Left kidney (tissue), 2 donors: Measurements from ENCODE around the gene DPY19L3. TPM values are rescaled to one million over a fixed set of nuclear protein-coding genes. Genes with fewer than 3 reads are reported as not detected.
"Not testable (repeated sequence)": the region's sequence is repeated elsewhere in the genome, so short reads cannot be mapped to it uniquely, and the experiment has no call there.

Experiments used
- DNase-seq: peaks from one replicate; pipeline ENCODE4 v3.0.0-alpha.2; 2013
- polyA plus RNA-seq: library from polyadenylated mRNA; unstranded; fragments of 120-200 nt; gene quantifications from one replicate; pipeline ENCODE4 v1.2.1, GENCODE V29; 2013; ENCODE audit not compliant: insufficient read length

The DPY19L3 gene
- polyA plus RNA-seq, 1 donor = 80.9 TPM

DNA sequence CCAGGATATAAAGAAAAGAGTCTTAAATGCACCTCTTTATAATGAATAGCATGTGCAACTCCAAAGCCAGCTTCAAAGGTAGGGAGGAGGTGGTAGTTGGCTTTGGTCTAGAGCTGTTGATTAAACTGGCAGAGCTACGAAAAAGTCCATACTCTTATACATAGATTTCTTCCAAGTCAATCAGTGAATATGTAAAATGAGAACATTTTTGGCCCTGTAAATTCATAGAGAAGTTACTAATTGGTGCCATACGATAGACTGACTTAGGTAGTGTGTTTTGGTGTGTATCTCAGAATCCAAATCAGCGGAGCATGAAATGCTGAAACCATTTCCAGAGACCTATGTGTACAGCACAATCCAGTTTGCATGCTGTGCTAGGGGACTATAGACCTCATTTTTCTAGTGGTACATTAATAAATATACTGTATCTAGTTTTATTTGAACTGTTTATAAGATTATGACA is 17.1 kb upstream of the DPY19L3 start:
- no peak for DNase-seq

DNA sequence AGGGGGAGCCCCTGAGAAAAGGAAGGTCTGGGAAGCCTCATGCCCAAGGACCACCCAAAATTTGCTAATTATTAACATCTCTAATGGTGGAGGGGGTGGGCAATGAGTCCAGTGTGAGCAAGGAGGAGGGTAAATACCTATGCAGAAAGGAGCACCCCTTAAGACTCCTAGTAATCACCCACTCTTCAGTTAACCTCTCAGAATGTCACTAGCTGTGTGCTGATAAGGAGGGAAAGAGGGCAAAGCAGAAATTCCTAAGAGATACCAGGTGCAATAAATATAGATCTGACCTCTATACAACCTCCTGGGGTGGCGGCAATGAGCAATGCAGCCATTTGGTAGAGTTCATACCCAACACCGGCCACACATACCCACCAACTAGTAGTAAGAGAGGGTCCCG is 12.7 kb upstream of the DPY19L3 start:
- no peak for DNase-seq

DNA sequence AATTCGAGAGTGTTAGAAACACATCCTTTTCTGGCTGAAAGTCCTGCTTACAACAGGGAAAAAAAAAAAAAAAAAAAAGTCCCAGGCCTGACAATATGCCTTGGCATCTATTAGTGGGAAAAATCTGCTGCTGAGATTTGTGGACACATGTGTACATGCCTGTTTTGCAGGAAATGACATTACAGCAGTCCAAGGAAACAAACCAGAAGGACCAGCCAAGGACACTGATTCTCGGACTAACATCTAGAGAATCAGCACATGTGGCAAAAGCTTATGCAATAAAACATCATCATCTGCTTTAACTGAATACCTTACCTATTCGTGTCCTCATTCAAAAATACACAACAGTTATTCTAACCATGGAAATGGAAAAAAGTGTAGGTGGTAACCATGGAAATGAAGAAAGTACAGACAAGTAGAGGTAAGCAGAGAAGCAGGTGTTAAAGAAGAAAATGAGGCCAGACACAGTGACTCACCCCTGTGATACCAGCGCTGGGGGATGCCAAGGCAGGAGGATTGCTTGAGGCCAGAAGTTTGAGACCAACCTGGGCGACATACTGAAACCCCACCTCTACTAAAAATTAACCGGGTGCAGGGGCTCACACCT is 9.4 kb upstream of the DPY19L3 start:
- no peak for DNase-seq

DNA sequence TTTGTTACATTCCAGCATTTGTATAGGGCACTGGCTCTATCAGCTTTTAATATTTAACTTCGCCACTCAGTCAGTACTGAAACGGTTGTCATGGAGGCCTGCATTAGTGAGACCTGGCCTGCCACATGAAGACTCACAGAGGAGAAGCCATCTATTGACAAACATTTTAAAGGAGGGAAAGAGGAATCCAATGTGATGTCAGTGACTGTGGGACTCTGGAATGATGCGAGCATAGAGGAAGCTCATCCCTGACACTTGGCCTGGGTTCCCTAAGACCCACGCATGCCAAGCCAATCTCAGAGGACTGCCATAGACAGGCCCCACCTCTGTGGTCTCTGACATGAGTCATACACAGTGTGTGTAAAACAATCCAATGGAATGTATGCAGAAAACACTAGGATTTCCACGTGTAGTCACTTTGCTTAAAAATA is 7.9 kb upstream of the DPY19L3 start:
- peak; percentile 29 for DNase-seq

DNA sequence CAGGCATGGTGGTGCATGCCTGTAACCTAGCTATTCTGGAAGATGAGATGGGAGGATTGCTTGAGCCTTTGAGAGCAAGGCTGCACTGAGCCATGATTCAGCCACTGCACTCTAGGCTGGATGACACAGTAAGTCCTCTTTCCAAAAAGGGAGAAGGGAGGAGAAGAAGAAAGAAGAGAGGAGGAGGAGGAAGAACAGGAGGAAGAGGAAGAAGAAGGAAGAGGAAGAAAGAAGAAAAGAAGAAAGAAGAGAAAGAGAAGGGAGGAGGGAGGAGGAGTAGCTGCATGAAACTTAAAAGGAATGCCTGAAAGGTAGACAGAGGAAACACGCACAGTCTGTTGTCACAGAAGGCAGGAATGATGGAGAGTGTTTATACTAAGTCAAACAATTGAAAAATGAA is 3.6 kb upstream of the DPY19L3 start:
- no peak for DNase-seq

DNA sequence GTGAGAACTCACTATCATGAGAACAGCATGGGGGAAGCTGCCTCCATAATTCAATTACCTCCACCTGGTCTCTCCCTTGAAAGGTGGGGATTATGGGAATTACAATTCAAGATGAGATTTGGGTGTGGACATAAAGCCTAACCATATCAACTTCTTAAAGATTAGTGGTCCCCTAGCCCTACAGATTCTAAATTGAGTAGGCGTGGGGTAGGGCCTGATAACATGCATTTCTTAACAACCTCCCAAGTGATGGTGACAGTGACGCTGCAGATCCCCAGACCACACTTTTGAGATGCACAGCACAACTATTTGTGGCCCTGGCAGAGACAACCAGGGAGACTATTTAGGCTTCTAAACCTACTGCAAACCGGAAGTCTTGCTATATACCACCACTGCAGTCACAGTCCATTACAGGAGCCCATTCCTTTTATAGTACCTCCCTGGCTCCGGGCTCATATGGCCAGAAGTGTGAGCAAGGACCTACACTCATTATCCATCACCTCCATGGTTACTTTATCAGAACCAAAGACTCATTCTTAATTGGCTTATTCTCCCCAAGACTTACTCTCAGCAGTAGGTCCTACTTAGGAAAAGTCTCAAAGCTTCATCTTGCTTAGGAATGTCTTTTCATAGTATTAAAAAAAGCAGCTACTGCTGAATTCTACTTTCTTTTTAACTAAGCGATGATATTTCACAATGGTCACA is 2.1 kb upstream of the DPY19L3 start:
- no peak for DNase-seq

DNA sequence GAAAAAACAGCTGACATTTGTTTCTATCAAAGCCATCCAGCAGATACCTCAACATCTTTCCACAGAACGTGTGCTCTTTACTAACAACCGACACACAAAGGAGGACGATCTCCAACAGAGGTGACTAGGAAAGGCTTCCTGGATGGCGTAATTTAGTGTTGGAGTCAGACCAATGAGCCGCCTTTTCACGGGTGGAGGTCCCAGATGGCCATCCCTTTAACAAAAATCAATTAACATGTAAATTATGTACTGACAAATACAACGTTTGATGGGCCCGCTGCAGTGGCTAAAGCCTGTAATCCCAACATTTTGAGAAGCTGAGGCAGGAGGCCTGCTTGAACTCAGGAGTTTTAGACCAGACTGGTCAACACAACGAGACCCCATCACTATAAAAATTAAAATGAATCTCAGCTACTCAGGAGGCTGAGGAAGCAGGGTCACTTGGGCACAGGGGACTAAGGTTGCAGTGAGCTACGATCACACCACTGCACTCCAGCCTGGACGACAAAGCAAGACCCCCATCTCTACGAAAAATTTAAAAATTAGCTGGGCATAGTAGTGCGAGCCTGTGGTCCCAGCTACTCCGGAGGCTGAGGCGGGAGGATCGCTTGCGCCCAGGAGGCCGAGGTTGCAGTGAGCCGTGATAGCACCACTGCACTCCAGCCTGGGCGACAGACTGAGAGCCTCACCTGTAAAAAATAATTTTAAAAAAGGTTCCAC is 1.2 kb upstream of the DPY19L3 start:
- DNase-seq = no peak

DNA sequence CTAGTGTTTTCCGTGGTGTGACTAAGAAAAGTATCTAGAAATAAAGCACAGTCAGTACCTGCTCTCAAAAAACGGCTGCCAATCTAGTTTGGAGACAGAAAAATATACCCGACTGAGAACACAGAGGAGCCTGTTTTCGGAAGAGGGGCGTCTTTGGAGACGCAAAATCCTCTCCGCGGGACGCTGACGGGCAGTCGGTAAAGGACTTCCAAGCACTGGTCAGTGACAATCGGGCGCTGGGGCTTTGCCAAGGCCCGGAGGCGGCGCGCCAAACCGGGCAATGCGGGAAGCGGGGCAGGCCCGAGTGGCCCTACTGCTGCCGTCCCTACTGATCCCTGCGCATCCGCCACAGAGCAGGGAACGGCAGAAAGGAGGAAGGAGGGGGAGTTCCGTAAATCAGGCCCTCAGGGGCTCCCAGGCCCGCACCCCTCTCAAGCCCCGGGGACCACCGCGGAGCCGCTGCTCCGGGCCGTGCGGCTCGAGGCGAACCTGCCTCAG is 588 bp upstream of the DPY19L3 start:
- peak; percentile 38 for DNase-seq

DNA sequence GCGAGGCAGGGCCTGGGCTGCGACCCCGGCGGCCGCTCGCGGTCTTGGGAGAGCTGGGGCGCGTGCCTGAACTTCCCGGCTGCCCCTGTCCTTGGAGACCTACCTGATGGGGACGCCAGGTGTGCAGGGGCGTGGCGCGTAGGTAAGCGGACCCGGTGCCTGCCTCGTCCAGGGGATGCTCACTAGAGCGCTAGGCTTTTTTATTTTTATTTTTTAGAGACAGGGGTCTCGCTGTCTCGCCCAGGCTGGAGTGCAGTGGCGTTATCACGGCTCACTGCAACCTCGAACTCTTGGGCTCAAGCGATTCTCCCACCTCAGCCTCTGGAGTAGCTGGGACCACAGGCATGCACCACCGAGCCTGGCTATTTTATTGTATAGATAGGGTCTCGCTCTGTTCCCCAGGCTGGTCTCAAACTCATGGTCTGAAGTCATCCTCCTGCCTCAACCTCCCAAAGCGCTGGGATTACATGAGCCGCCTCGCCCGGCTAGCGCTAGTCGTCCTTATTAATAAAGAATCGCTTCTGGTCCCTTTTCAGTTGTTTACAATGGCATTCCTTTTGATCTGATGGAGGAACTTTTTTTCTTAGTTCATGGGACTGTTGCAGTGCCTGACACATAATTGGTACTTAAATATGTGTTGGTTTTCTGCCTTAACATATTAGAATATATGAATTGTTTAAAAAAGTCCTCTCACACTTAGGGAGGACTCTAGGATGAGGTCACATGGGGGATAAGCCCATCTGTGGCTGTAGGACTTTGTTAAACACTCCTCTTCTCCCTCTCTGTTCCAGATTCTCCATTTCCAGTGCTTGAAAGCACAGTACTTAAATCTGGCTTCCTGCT is 812 bp downstream of the DPY19L3 start:
- DNase-seq = peak; percentile 4

DNA sequence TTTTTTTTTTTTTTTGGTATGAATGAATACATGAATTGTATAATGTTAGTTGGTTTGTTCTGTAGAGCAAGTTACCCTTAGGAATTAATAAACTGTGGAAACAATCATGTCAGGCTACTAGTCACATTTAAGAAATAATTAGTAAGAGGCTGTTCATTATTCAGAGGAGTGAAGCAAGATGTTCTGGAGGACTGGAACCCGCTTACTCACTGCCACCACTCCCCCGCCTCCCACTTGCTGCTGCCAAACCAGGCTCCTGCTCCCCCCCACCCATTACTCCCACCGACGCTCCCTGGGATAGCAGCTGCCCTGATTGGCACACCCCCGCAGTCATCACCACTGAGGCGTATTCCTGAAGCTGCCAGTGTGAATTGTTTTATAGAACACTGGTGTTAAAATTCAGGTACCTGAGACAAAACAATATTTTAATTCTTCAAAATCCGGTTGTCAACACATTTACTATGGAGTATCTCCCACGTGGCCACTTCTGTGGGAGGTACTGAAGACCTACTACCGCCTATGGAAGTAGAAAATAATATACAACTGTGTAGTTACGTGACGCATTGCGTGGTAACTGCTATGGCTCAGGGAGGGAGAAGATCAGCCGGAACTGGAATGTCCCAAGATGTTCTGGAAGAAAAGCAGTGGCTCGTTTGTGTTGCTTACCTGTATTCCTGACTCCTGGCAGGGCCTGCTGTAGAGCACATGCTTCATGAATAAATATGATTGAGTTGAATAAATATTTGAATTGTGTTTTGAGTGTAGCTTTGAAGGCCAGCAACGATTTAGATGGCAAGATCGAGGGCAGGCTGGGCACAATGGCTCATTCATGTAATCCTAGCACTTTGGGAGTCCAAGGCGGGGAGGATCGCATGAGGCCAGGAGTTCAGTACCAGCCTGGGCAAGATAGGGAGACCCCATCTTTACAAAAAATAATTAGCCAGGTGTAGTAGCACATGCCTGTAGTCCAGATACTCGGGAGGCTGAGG is 1.7 kb downstream of the DPY19L3 start:
- DNase-seq = peak; percentile 70

DNA sequence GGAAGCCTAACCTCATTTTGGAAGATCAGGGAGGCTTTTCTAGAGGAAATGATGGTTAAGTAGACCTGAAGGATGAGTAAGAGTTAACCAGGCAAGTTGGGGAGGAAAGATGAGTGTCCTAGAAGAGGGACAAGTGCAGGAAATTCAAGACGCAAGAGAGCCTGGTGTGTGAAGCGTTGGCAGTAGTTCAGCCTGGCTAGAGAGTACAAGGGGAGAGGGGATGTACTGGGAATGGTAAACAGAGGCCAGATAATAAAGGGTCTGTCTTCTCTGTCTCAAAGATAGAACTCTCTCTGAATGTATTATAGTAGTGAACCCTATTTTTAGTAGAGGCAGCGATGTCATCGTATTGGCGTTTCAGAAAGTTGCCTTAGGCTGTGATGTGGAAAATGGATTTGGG is 9.7 kb downstream of the DPY19L3 start:
- no peak for DNase-seq

DNA sequence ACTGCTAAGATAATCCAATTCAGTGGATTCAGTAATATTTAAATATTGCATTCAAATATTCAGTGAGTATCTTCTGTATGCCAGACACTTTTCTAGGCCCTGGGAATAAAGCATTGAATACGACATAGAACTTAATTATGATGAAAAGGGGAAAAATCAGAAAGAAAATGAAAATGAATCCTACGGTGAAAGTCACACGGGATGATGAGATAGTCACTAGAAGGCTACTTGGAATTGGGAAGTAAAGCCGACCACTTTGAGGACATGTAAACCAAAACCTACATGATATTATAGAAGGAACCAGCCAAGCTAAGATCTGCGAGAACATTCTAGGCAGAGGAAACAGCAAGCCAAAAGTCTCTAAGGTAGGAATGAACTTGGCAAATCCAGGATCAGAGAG is 10.1 kb downstream of the DPY19L3 start:
- DNase-seq = no peak

DNA sequence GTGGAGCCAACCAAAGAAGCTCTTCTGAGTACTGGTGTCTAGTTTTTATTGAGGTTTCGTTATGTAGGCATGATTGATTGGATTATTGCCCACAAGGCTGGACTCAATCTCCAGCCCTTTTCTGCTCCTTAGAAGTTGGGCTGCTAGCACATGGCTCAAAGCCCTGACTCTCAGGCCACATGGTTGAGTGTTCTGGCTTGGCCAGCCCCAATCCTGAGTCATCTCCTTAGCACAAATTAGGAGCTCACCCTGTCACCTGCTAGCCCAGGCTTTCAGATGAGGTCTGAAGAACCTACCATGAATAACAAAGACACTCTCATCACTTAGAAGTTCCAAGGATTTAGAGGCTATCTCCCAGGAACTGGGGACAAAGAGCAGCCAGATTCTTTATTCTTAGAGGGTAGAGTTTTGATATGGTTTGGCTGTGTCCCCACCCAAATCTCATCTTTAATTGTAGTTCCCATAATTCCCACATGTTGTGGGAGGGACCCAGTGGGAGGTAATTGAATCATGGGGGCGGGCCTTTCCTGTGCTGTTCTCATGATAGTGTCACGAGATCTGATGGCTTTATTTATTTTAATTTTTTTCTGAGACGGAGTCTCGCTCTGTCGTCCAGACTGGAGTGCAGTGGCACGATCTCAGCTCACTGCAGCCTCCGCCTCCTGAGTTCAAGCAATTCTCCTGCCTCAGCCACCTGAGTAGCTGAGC is 11.3 kb downstream of the DPY19L3 start:
- DNase-seq = no peak

DNA sequence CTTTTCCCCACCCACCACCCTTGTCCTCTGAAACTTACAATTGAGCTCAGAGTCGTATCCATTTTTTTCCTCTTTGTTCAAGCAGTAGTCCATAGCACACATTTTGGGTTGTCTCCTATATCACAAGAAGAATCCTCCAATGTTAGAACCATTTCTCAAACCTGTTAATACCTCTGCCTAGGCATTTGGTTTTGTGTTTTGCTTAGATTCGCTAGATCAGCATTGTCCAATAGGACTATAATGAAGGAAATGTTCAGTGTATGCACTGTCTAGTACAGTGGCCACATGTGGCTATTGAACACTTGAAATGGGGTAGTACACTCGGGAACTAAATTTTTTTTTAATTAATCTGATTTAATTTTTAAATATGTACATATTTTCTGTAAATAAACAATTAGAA is 12.6 kb downstream of the DPY19L3 start:
- DNase-seq = no peak

DNA sequence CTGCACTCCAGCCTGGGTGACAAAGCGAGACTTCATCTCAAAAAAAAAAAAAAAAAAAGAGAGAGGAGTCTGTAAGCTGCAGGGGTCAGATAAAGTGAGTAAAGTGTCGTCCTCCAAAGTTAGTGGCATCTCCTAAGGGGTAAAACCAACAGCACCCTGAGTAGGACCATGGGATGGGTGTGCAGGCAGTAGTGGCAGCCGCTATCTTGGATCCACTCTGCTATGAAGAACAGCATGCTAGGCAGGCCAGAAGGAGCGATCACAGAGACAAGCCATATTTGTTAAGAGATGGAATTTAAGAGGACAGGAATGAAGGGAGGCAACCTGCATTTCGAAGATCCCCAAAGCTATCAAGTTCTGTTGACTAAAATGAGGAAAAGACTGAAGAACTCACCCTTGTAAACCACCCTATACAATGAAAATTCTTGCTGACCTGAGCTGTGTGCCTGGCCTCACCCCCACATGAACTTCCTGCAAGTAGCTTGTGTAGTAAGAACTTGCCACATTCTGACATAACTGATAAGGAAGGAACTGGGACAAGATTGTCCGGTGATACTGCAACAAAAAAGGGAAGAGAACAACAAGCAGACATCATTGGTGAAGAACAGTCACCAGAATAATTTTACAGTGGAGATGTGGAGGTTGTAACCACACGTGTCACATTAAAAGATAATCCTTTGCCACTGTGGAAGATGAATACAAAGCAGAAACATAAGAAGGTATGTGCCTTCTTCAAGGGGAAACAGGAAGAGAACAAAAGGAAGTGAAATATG is 16.2 kb downstream of the DPY19L3 start:
- DNase-seq = no peak

DNA sequence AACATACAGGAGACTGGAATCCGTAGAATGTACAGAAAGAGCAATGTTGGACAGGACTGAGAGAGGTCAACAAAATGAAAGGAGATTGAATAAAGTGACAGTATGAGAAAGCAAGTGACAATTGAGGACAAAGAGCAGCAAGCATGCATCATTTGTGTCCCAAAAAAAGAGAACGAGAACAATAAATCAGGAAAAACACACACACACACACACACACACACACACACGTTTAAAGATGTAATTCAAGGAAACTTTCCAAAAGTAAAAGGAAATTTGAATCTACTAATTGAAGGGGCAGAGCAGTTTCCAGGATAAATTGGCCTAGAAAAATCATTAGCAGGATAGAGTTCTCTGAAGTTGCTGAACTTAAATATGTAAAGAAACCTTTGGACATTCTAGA is 16.9 kb downstream of the DPY19L3 start:
- DNase-seq = no peak

DNA sequence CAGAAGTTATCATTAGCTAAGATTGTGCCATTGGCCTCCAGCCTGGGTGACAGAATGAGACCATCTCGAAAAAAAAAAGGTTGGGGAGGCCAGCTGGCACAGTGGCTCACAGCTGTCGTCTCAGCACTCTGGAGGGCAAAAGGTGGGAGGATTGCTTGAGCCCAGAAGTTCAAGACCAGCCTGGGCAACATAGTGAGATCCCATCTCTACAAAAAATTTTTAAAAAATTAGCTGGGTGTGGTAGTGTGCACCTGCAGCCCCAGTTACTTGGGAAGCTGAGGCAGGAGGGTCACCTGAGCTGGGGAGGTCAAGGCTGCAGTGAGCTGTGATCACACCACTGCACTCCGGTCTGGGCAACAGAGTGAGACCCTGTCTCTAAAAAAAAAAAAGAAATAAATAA is 18.4 kb downstream of the DPY19L3 start:
- DNase-seq = not testable (repeated sequence)

DNA sequence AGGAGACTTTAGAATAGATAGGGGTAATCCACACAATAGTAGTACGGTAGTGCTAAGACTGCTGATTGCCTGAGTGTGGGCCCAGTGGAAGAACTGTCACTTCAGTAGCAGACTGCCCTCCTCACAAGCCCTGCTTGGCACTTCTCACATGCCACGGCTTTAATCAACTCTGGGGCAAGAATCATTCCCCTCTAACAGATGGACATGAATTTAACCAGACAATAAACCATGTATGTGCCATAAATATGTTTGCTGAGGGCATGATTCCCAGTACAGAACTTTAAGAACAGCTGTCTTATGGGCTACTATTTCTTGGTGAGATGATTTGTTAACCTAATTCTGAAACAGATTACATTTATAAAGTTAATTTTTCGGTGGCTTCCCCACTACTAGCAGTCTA is 22.0 kb downstream of the DPY19L3 start:
- DNase-seq = no peak

DNA sequence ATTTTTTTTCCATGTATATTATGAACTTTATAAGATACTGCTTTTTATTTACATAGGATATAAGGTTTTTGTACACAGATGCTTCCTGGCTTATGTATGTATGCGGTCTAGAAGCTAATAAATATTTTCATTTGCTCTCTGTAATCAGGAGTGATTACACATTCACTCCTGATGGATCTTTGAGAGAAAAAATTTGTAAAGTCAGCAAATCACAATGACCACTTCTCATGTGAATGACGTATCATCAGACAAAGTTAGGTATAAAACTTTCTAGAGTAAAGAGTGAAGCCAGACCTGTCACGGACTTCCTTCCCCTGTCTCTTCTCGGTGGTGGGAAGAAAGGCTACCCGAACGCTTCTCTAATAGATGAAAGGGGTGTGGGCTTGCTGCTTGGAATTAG is 31.1 kb downstream of the DPY19L3 start:
- no peak for DNase-seq
